BJ (cell line): ENCODE measurements around the gene MAD2L1BP. TPM values are rescaled to one million over a fixed set of nuclear protein-coding genes. Genes with fewer than 3 reads are reported as not detected.

ENCODE experiments used
- CTCF ChIA-PET: fragments of 350-600 bp; formaldehyde crosslinking; extraction: SDS; loops from one replicate; lab custom pipeline; 2021; ENCODE audit warnings: antibody characterized with exemption, inconsistent platforms; lab: Yijun Ruan, JAX
- POLR2A ChIA-PET: fragments of 300-600 bp; sonication (Branson Sonifier 250); formaldehyde crosslinking; extraction: SDS; loops from one replicate; lab custom pipeline; 2021; ENCODE audit warnings: antibody characterized with exemption; lab: Charles Lee
- DNase-seq: peaks from one replicate; pipeline ENCODE4 v3.0.0-alpha.2; 2011; ENCODE audit warnings: low read depth
- H3K27me3 ChIP-seq: 2 replicates; pipeline ENCODE4 v1.6.0; 2011; ENCODE audit warnings: low read length; ENCODE audit not compliant: control insufficient read depth, insufficient read depth
- H3K36me3 ChIP-seq: 2 replicates; pipeline ENCODE4 v1.5.1; 2011; ENCODE audit warnings: low read length; ENCODE audit not compliant: control insufficient read depth, insufficient read depth
- H3K4me3 ChIP-seq: 2 replicates; pipeline ENCODE4 v1.5.1; 2011; ENCODE audit warnings: low read depth, mild to moderate bottlenecking, control low read depth, low read length
- polyA plus RNA-seq: library from polyadenylated mRNA; depleted of rRNA; stranded (reverse); fragments of >200 nt; gene quantifications from 2 replicates; pipeline ENCODE4 v1.2.3, GENCODE V29; 2011; rRNA removed
- TF ChIP-seq, protein P1 (sequence below): IDR thresholded peaks from 2 replicates; pipeline ENCODE4 v1.5.1; 2011; ENCODE audit warnings: low read depth, mild to moderate bottlenecking, control low read depth, inconsistent platforms, low read length, moderate library complexity; ENCODE audit not compliant: insufficient read depth

MAD2L1BP gene
- polyA plus RNA-seq, 1 experiment: 39.3 TPM

DNA sequence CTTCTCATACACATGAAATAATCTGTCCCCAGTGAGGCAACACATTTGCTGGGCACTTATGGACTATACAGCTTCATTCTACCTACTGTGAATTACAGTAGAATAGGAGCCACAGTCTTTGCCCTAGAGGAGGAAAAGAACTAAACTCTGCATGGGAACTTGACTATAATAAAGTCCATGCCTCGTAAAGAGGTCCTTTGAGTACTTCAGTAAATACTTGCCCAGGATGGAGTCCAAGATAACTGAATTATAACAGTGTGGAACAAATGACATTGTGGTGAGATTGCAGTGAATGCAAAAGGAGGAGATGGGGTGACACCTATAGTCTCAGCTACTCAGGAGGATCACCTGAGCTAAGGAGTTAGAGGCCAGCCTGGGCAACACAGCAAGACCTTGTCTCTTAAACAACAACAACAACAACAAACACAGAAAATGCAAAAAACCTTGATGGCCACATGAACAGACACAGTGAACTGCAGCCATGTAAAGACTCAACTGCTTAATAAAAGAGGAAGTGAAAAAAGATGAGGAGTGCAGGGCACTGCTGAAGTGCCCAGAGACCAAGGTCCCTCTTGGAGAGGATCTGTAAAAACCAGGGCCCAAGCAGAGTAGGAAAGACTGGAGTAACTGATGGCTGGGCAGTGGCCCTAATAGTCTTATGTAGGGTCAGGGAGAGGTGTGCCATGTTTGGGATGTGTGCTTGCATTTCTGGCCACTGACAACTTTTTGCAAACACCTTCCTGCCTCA, 48.2 kb downstream of the MAD2L1BP start:
- TF ChIP-seq, protein P1, sequence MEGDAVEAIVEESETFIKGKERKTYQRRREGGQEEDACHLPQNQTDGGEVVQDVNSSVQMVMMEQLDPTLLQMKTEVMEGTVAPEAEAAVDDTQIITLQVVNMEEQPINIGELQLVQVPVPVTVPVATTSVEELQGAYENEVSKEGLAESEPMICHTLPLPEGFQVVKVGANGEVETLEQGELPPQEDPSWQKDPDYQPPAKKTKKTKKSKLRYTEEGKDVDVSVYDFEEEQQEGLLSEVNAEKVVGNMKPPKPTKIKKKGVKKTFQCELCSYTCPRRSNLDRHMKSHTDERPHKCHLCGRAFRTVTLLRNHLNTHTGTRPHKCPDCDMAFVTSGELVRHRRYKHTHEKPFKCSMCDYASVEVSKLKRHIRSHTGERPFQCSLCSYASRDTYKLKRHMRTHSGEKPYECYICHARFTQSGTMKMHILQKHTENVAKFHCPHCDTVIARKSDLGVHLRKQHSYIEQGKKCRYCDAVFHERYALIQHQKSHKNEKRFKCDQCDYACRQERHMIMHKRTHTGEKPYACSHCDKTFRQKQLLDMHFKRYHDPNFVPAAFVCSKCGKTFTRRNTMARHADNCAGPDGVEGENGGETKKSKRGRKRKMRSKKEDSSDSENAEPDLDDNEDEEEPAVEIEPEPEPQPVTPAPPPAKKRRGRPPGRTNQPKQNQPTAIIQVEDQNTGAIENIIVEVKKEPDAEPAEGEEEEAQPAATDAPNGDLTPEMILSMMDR: no peak
- H3K36me3 ChIP-seq: peaks cover 3% of the 10 kb centered on the region; the same call in 1 of the 2 replicates
- ChIA-PET CTCF (interaction anchor here (0.7 kb wide), 1 partner anchor 322 kb away, joined by 3 read pairs; no protein-coding TSS in a partner anchor), POLR2A (interaction anchor here (0.6 kb wide), 1 partner anchor 94 kb away, joined by 3 read pairs; no protein-coding TSS in a partner anchor)
- no peaks in the 10 kb centered on the region for H3K27me3 ChIP-seq
- no peak for DNase-seq
- H3K4me3 ChIP-seq: no peak overlapping the region

GRCh38 chr6:43687079-43687436, 51.4 kb downstream of the MAD2L1BP start:
- DNase-seq: no peak
- TF ChIP-seq, protein P1: no peak
- ChIA-PET CTCF (interaction anchor here (0.8 to 2.6 kb wide), 2 partner anchors 9 to 20 kb away, joined by 5 to 7 read pairs; no protein-coding TSS in a partner anchor), POLR2A (no interaction called here)
- no peaks in the 10 kb centered on the region for H3K36me3 ChIP-seq
- no peaks in the 10 kb centered on the region for H3K27me3 ChIP-seq
- H3K4me3 ChIP-seq: peak overlapping the region; percentile 51

DNA sequence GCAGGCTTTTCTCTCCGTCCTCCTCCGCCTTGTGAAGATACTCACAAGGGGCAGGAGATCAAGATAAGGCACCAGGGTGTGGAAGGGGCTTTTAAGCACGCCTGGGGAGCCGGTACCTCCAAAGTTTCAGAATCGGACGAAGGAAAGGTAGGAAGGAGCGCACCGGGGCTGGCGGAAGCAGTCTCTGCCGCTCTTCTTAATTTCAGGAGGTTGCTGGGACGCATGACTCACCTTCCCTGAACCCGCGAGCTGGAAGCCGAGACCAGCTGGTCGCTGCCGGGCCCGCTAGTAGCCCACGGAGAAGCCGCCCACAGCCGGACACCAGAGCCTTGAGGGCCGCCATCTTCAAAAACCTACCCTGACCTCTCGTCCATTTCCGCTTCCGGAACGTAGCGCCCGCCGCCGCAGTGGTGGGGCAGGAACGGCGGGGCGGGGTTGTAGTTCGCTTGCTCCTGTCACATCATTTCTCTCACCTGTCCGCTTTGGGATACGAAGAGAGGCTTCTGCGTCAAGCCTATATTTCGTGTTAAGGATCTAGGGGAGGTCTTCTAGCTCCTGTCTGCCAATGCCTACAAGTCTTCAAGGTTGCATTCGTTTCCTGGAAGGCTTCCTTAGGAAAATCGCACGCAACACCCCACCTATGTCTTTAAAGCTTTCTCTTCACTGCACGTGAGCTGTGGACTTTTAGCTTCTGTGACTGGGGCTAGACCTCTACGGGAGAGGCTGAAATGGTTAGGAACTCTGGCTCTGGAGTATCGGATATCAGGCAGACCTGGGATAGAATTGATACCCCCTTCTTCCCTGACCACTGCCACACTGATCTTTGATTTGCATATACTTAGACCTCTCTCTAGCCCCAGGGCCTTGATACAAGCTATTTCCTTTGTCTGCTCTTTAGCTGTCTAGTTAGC, 52.1 kb downstream of the MAD2L1BP start, which contains the start of gene MRPS18A:
Gene MRPS18A (minus strand): TSS at position 355 of the 911 bp plus-strand sequence. CDS start 12 bp downstream, at position 343.
- H3K4me3 ChIP-seq: peak within 1 kb of the TSS; percentile 51
- no peaks in the 10 kb centered on the region for H3K36me3 ChIP-seq
- POLR2A ChIA-PET: no interaction called here
- TF ChIP-seq, protein P1: no peak
- no peak for DNase-seq
- no peaks in the 10 kb centered on the region for H3K27me3 ChIP-seq
- CTCF ChIA-PET: interaction anchor here (1.2 to 2.6 kb wide), 3 partner anchors 10 to 27 kb away, joined by 3 to 7 read pairs (median 3); no protein-coding TSS in a partner anchor

- TF ChIP-seq, protein P1: no peak
- DNase-seq: no peak
- no peaks in the 10 kb centered on the region for H3K36me3 ChIP-seq
- no peak overlapping the region for H3K4me3 ChIP-seq
- ChIA-PET CTCF (interaction anchor here (0.8 kb wide), 3 partner anchors 19 to 80 kb away, joined by 3 read pairs; partner anchors contain the start of gene VEGFA), POLR2A (no interaction called here)
- H3K27me3 ChIP-seq: no peaks in the 10 kb centered on the region
Observed at GRCh38 chr6:43689421-43689820, 53.8 kb downstream of the MAD2L1BP start.

Other genes starting within 250 kb of the MAD2L1BP start
- gene ABCC10, start 208.3 kb upstream of the MAD2L1BP start, polyA plus RNA-seq: 10.6 and 27.8 TPM in 2 replicates
- 2.1 and 4.8 TPM in 2 replicates for gene DLK2, start 180.3 kb upstream of the MAD2L1BP start, polyA plus RNA-seq
- gene TJAP1, start 158.3 kb upstream of the MAD2L1BP start, polyA plus RNA-seq: 17.5 and 29.0 TPM in 2 replicates
- gene LRRC73, start 125.5 kb upstream of the MAD2L1BP start, polyA plus RNA-seq: 0.15 and 0.33 TPM in 2 replicates
- gene YIPF3, start 118.9 kb upstream of the MAD2L1BP start, polyA plus RNA-seq: 291 and 355 TPM in 2 replicates
- 37.5 and 41.5 TPM in 2 replicates for gene POLR1C, start 118.8 kb upstream of the MAD2L1BP start, polyA plus RNA-seq
- gene XPO5, start 59.8 kb upstream of the MAD2L1BP start, polyA plus RNA-seq: 28.0 and 37.7 TPM in 2 replicates
- gene POLH, start 59.7 kb upstream of the MAD2L1BP start, polyA plus RNA-seq: 19.6 and 26.8 TPM in 2 replicates
- 107 and 148 TPM in 2 replicates for gene GTPBP2, start 6.6 kb upstream of the MAD2L1BP start, polyA plus RNA-seq
- 0.65 and 0.77 TPM in 2 replicates for gene RSPH9, start 9.2 kb downstream of the MAD2L1BP start, polyA plus RNA-seq
- gene MRPS18A, start 52.0 kb downstream of the MAD2L1BP start, polyA plus RNA-seq: 57.4 and 75.0 TPM in 2 replicates
- 197 and 357 TPM in 2 replicates for gene VEGFA, start 134.4 kb downstream of the MAD2L1BP start, polyA plus RNA-seq